Measurements from ENCODE around the gene SNX10. TPM values are rescaled to one million over a fixed set of nuclear protein-coding genes. Genes with fewer than 3 reads are reported as not detected.

The SNX10 gene
- total and polyA plus RNA-seq, 7 donors: 1.7 to 8.2 (median 4.9) TPM

GRCh38 chr7:26404189-26404996 lies 112.7 kb downstream of the SNX10 start:
- TF ChIP-seq POLR2A (IDR thresholded peaks at IDR 0.05) (no peak), CTCF (IDR thresholded peaks at IDR 0.05) (no peak), EP300 (IDR thresholded peaks at IDR 0.05) (no peak), POLR2AphosphoS5 (IDR thresholded peaks at IDR 0.05) (no peak)
- no peak for DNase-seq
- intact Hi-C loops (cut with DNase I): no loop called here
- Histone ChIP-seq H3K9me3 (no peaks in the 10 kb centered on the region), H3K4me3 (no peak overlapping the region), H3K27ac (no peak overlapping the region), H3K36me3 (no peaks in the 10 kb centered on the region), H3K27me3 (no peaks in the 10 kb centered on the region), H3K4me1 (peaks cover 0 to 4% (median under 1%) of the 10 kb centered on the region in 4 donors)
- whole genome bisulfite sequencing, 2 donors: 66 to 79% methylated on average over 10 of the region's 10 CpGs

- Histone ChIP-seq H3K4me1 (no peaks in the 10 kb centered on the region), H3K27me3 (no peaks in the 10 kb centered on the region), H3K4me3 (no peak overlapping the region), H3K36me3 (no peaks in the 10 kb centered on the region), H3K27ac (no peak overlapping the region), H3K9me3 (no peaks in the 10 kb centered on the region)
- DNase-seq: no peak
- WGBS, 2 donors: 96 to 97% methylated on average over 2 of the region's 2 CpGs
- TF ChIP-seq EP300 (IDR thresholded peaks at IDR 0.05) (no peak), POLR2AphosphoS5 (IDR thresholded peaks at IDR 0.05) (no peak), CTCF (IDR thresholded peaks at IDR 0.05) (no peak), POLR2A (IDR thresholded peaks at IDR 0.05) (no peak)
- intact Hi-C loops (cut with DNase I): no loop called here
Observed at GRCh38 chr7:26406433-26406832, 114.8 kb downstream of the SNX10 start.

GRCh38 chr7:26409661-26410547 lies 118.2 kb downstream of the SNX10 start:
- intact Hi-C loops (cut with DNase I): no loop called here
- TF ChIP-seq EP300 (IDR thresholded peaks at IDR 0.05) (no peak), POLR2A (IDR thresholded peaks at IDR 0.05) (no peak), POLR2AphosphoS5 (IDR thresholded peaks at IDR 0.05) (no peak), CTCF (IDR thresholded peaks at IDR 0.05) (no peak)
- no peaks in the 10 kb centered on the region for H3K9me3 ChIP-seq
- no peak for DNase-seq
- H3K4me3 ChIP-seq: no peak overlapping the region
- no peaks in the 10 kb centered on the region for H3K27me3 ChIP-seq
- H3K36me3 ChIP-seq: no peaks in the 10 kb centered on the region
- H3K27ac ChIP-seq: no peak overlapping the region
- no peaks in the 10 kb centered on the region for H3K4me1 ChIP-seq
- WGBS, 2 donors: 66 to 82% methylated on average over 5 of the region's 5 CpGs

GRCh38 chr7:26413007-26413691 lies 121.5 kb downstream of the SNX10 start:
- no peaks in the 10 kb centered on the region for H3K27me3 ChIP-seq
- H3K27ac ChIP-seq: no peak overlapping the region
- WGBS, 2 donors: 54 to 79% methylated on average over 3 of the region's 3 CpGs
- no peak for TF ChIP-seq CTCF (IDR thresholded peaks at IDR 0.05)
- TF ChIP-seq POLR2AphosphoS5 (IDR thresholded peaks at IDR 0.05): no peak
- no peak for TF ChIP-seq POLR2A (IDR thresholded peaks at IDR 0.05)
- TF ChIP-seq EP300 (IDR thresholded peaks at IDR 0.05): no peak
- H3K36me3 ChIP-seq: no peaks in the 10 kb centered on the region
- intact Hi-C loops (cut with DNase I): no loop called here
- no peak for DNase-seq
- no peaks in the 10 kb centered on the region for H3K9me3 ChIP-seq
- H3K4me1 ChIP-seq: no peaks in the 10 kb centered on the region
- H3K4me3 ChIP-seq: no peak overlapping the region
